OCI-LY1 (cell line): ENCODE results near the gene LAMA3.

Experiments used
- CTCF ChIP-seq: fragments of 200-600 bp; sonication (generic), shearing (Covaris generic); IDR thresholded peaks from 2 replicates; pipeline ENCODE4 v1.5.1; 2017; ENCODE audit warnings: mild to moderate bottlenecking, antibody characterized with exemption, low read length, moderate library complexity, mixed read lengths
- EZH2 ChIP-seq: fragments of 200-600 bp; sonication (generic), shearing (Covaris generic); IDR thresholded peaks from 2 replicates; pipeline ENCODE4 v1.8.0; 2017; ENCODE audit warnings: borderline replicate concordance, mixed run types, mild to moderate bottlenecking, antibody characterized with exemption, low read length, moderate library complexity, mixed read lengths

DNA sequence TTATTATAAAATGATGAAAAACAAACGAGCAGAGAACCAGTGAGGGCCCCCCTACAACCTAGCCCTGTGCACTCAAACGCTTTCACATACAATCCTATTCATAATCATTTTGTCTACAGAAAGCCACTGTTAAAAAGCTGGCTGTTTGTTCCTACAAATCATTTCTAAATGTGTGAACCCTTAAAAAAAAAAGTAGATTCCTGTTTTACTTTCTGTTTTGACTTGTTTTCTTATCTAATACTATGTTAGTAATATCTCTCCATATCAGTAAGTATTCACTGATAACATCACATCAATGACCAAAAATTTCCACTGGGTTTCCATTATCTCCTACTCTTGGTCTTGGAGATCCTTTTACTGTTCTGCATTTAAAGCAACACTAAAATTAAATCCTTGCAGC, 196.5 kb downstream of the LAMA3 start:
- TF ChIP-seq CTCF, result no peak
- TF ChIP-seq EZH2, result no peak
